OCI-LY7 (cell line): ENCODE data around the gene DNAJB7. TPM values are rescaled to one million over a fixed set of nuclear protein-coding genes. Genes with fewer than 3 reads are reported as not detected.

Experiments used
- BruUV-seq: library from RNA; stranded (reverse); fragments of 400-500 nt; replicated peaks from 2 replicates; lab custom pipeline; 2021; lab: Mats Ljungman, UMichigan
- CTCF ChIA-PET: fragments of 300-600 bp; sonication (Branson Sonifier 250); formaldehyde crosslinking; loops from one replicate; lab custom pipeline; 2022; ENCODE audit warnings: antibody characterized with exemption; ENCODE audit not compliant: unreplicated experiment; lab: Charles Lee
- POLR2A ChIA-PET: fragments of 300-600 bp; sonication (Branson Sonifier 250); formaldehyde crosslinking; loops from one replicate; lab custom pipeline; 2022; ENCODE audit warnings: antibody characterized with exemption; lab: Charles Lee
- DNase-seq: peaks from one replicate; pipeline ENCODE4 v3.0.0-alpha.2; 2015; ENCODE audit warnings: low spot score
- H2AFZ ChIP-seq: fragments of 200-600 bp; sonication (generic), shearing (Covaris generic); 2 replicates; pipeline ENCODE4 v1.6.1; 2014; ENCODE audit warnings: mild to moderate bottlenecking, antibody characterized with exemption, low read length, moderate library complexity
- H3K27ac ChIP-seq: fragments of 200-600 bp; sonication (generic); 2 replicates; pipeline ENCODE4 v1.5.1; 2014; ENCODE audit warnings: mixed run types, low read depth, mild to moderate bottlenecking, moderate library complexity, low read length, inconsistent platforms; ENCODE audit not compliant: poor library complexity, severe bottlenecking
- H3K36me3 ChIP-seq: fragments of 200-600 bp; sonication (generic); 2 replicates; pipeline ENCODE4 v1.6.1; 2014; ENCODE audit warnings: mild to moderate bottlenecking, antibody characterized with exemption, low read length, moderate library complexity, mixed read lengths; ENCODE audit not compliant: insufficient read depth
- H3K4me1 ChIP-seq: fragments of 200-600 bp; sonication (generic); 2 replicates; pipeline ENCODE4 v1.5.1; 2014; ENCODE audit warnings: mild to moderate bottlenecking, low read length; ENCODE audit not compliant: insufficient read depth, poor library complexity, severe bottlenecking
- H3K4me2 ChIP-seq: fragments of 200-600 bp; sonication (generic); 2 replicates; pipeline ENCODE4 v1.6.1; 2014; ENCODE audit warnings: mild to moderate bottlenecking, low read length
- H3K4me3 ChIP-seq: fragments of 200-600 bp; sonication (generic); 2 replicates; pipeline ENCODE4 v1.5.1; 2014; ENCODE audit warnings: mild to moderate bottlenecking, low read depth, low read length; ENCODE audit not compliant: poor library complexity, severe bottlenecking
- H3K79me2 ChIP-seq: fragments of 200-600 bp; sonication (generic); 2 replicates; pipeline ENCODE4 v1.6.1; 2016; ENCODE audit warnings: low read depth, mild to moderate bottlenecking, low read length, moderate library complexity, mixed read lengths; ENCODE audit not compliant: insufficient read depth
- H3K9me2 ChIP-seq: fragments of 200-600 bp; sonication (generic); 2 replicates; pipeline ENCODE4 v1.6.1; 2016; ENCODE audit warnings: mild to moderate bottlenecking, low read length, mixed read lengths; ENCODE audit not compliant: insufficient read depth
- H3K9me3 ChIP-seq: fragments of 200-600 bp; sonication (generic); 2 replicates; pipeline ENCODE4 v1.6.1; 2014; ENCODE audit warnings: mild to moderate bottlenecking, mixed run types, low read length, mixed read lengths
- H4K20me1 ChIP-seq: fragments of 200-600 bp; sonication (generic); 2 replicates; pipeline ENCODE4 v1.6.1; 2014; ENCODE audit warnings: mild to moderate bottlenecking, antibody characterized with exemption, low read length, moderate library complexity, mixed read lengths; ENCODE audit not compliant: insufficient read depth
- CTCF ChIP-seq: fragments of 200-600 bp; sonication (generic); conservative IDR thresholded peaks from 2 replicates; pipeline ENCODE4 v1.5.1; 2014; ENCODE audit warnings: mild to moderate bottlenecking, antibody characterized with exemption, low read length, moderate library complexity, mixed read lengths
- EZH2phosphoT487 ChIP-seq: fragments of 200-600 bp; sonication (generic); IDR thresholded peaks from 2 replicates; pipeline ENCODE4 v1.6.1; 2018; ENCODE audit warnings: low read depth, borderline replicate concordance, mild to moderate bottlenecking, mixed run types, antibody characterized with exemption, low read length, moderate library complexity, mixed read lengths
- intact Hi-C: fragments of 100-400 bp; cut with micrococcal nuclease; formaldehyde crosslinking; loops from one replicate; pipeline ENCODE4 v1.10.0; 2022; ENCODE audit not compliant: unreplicated experiment
- total RNA-seq, 2 experiments: library from RNA; depleted of rRNA in 1 of 2; stranded (reverse); fragments of >200 nt in 1 of 2; shearing (Covaris generic) in 1 of 2; gene quantifications; 2 replicates each; pipeline ENCODE4 v1.2.3, GENCODE V29; 2014 to 2022

DNAJB7 gene
- total RNA-seq, 2 experiments from 2014 or later: not detected

- no peak for DNase-seq
- Histone ChIP-seq H3K9me2 (no peaks in the 10 kb centered on the region), H3K4me3 (no peak overlapping the region), H3K9me3 (no peaks in the 10 kb centered on the region), H3K36me3 (peaks cover 30% of the 10 kb centered on the region), H3K4me2 (no peak overlapping the region), H3K27ac (no peak overlapping the region), H3K79me2 (peaks cover 48% of the 10 kb centered on the region), H3K4me1 (peaks cover 16% of the 10 kb centered on the region), H2AFZ (no peak overlapping the region), H4K20me1 (no peaks in the 10 kb centered on the region; the same call in 1 of the 2 replicates)
- ChIA-PET POLR2A (no interaction called here), CTCF (no interaction called here)
- intact Hi-C loops: no loop called here
- BruUV-seq: no TSS peak
- TF ChIP-seq CTCF (no peak), EZH2phosphoT487 (no peak)
Measured at GRCh38 chr22:40862537-40862936, 624 bp upstream of the DNAJB7 start.

GRCh38 chr22:40857309-40857855, 4.5 kb downstream of the DNAJB7 start:
- Histone ChIP-seq H3K9me2 (no peaks in the 10 kb centered on the region), H3K9me3 (no peaks in the 10 kb centered on the region), H4K20me1 (peaks cover 30% of the 10 kb centered on the region), H3K4me3 (peak overlapping the region; percentile 95), H2AFZ (peak overlapping the region; percentile 87), H3K27ac (peak overlapping the region; percentile 85), H3K4me2 (peak overlapping the region; percentile 90), H3K79me2 (peaks cover 87% of the 10 kb centered on the region), H3K4me1 (peaks cover 38% of the 10 kb centered on the region), H3K36me3 (peaks cover 44% of the 10 kb centered on the region)
- DNase-seq: no peak
- intact Hi-C loops: loop anchor here (2.0 to 5.0 kb wide), 3 partner anchors 39 to 339 kb away; partner anchors contain the start of genes EP300 and SLC25A17
- POLR2A ChIA-PET: interaction anchor here (0.9 to 2.4 kb wide), 7 partner anchors 10 to 52 kb away, joined by 3 to 12 read pairs (median 3); no protein-coding TSS in a partner anchor
- no peak for TF ChIP-seq CTCF
- no peak for TF ChIP-seq EZH2phosphoT487
- CTCF ChIA-PET: interaction anchor here (0.6 to 1.1 kb wide), 2 partner anchors 10 to 133 kb away, joined by 3 read pairs; no protein-coding TSS in a partner anchor
- BruUV-seq: TSS peak; percentile 71
